ENCODE measurements around the gene TIMM44. TPM values are rescaled to one million over a fixed set of nuclear protein-coding genes. Genes with fewer than 3 reads are reported as not detected.

The TIMM44 gene
- total RNA-seq, 1 experiment from 2014 or later = 72.8 TPM

DNA sequence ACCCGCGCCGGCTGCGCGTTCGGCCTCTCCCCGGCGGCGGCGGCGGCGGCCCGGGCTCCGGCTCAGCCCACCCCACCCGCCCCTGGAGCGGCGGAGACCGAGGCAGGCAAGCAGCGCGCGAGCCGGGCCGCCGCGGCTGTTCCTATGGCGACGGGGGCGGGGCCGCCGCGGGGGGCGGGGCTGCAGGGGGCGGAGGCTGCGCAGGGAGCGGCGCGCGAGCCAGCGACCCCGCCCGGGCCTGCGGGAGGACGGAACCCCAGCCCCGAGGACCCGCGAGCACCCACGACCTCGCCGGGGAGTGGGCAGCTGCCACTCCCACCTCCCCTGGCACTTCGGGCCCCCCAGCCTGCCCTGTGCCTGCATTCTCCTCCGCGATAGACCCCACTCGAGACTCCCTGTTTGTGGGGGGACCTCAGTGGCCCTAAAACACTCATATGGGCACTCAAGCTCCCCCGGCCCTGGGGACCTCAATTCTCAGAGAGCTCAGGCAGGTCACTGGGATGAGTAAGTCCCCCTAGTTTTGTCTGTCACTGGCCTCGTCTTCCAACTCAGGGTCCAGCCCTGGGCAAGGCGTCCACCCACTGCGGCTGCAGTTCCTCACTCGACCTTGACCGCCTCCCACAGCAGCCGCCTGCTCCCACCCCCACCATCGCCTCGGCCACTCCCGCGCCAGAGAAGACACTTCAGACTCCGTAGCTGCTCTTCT, 17.3 kb downstream of the TIMM44 start, which contains the start of gene CTXN1:
TSS of gene CTXN1 (minus strand) at position 115 of the 706 bp plus-strand sequence. CDS start 597 bp downstream, outside the sequence.
- DNase-seq = peak in 1 of 2 experiments; percentile 84
- no TSS peak for BruUV-seq (replicated peaks)
- peak within 1 kb of the TSS; percentile 78; the same call in 1 of the 2 replicates for H2AFZ ChIP-seq

GRCh38 chr19:7925171-7925851, 18.2 kb downstream of the TIMM44 start:
- DNase-seq = peak; percentile 61 to 71
- Histone ChIP-seq H3K27me3 (ENCODE audit: insufficient read depth, low read depth) (no peaks in the 10 kb centered on the region), H3F3A (ENCODE audit: insufficient read depth, low read depth) (peaks cover 55% of the 10 kb centered on the region), H3K4me2 (peak overlapping the region; percentile 76), H3K79me2 (ENCODE audit: low read depth) (0 out of 2 replicates have a peak, but pooled peaks cover 5% of the 10 kb centered on the region), H3K27ac (no peak overlapping the region), H3K4me3 (peak overlapping the region; percentile 67), H2AFZ (peak overlapping the region; percentile 78; the same call in 1 of the 2 replicates), H3K4me1 (replicated peaks; ENCODE audit: insufficient read depth) (peaks cover 35% of the 10 kb centered on the region), H4K20me1 (ENCODE audit: insufficient read depth) (peaks cover 8% of the 10 kb centered on the region; the same call in 1 of the 2 replicates), H3K9me3 (ENCODE audit: insufficient read depth, low read depth) (no peaks in the 10 kb centered on the region), H3K9me2 (ENCODE audit: insufficient read depth) (no peaks in the 10 kb centered on the region), H3K36me3 (ENCODE audit: low read depth) (no peaks in the 10 kb centered on the region)
- CTCF ChIA-PET = no interaction called here
- no TSS peak for BruUV-seq (replicated peaks)
- intact Hi-C loops (cut with micrococcal nuclease; ENCODE audit: unreplicated experiment) = loop anchor here (5.0 to 10.0 kb wide), 2 partner anchors 251 to 327 kb away; partner anchors contain the start of gene MCEMP1
- POLR2A ChIA-PET (ENCODE audit: unreplicated experiment) = no interaction called here
- TF ChIP-seq CTCF (conservative IDR thresholded peaks at IDR 0.05) = peak; percentile 87
- no peak for TF ChIP-seq EZH2 (IDR thresholded peaks at IDR 0.05; ENCODE audit: low read depth)

More for the DNA sequence above, 17.3 kb downstream of the TIMM44 start, which contains the start of gene CTXN1:
- Histone ChIP-seq H3K79me2 (ENCODE audit: low read depth) (0 out of 2 replicates have a peak, but pooled peaks cover 5% of the 10 kb centered on the region), H3K4me2 (peak within 1 kb of the TSS; percentile 82), H3K27me3 (ENCODE audit: insufficient read depth, low read depth) (no peaks in the 10 kb centered on the region), H4K20me1 (ENCODE audit: insufficient read depth) (peaks cover 8% of the 10 kb centered on the region; the same call in 1 of the 2 replicates), H3K4me3 (peak within 1 kb of the TSS; percentile 67), H3K4me1 (replicated peaks; ENCODE audit: insufficient read depth) (peaks cover 34% of the 10 kb centered on the region), H3F3A (ENCODE audit: insufficient read depth, low read depth) (peaks cover 58% of the 10 kb centered on the region), H3K36me3 (ENCODE audit: low read depth) (no peaks in the 10 kb centered on the region), H3K9me2 (ENCODE audit: insufficient read depth) (no peaks in the 10 kb centered on the region), H3K27ac (no peak within 1 kb of the TSS), H3K9me3 (ENCODE audit: insufficient read depth, low read depth) (no peaks in the 10 kb centered on the region)
- ChIA-PET POLR2A (ENCODE audit: unreplicated experiment) (no interaction called here), CTCF (interaction anchor here (0.6 kb wide), 1 partner anchor 178 kb away, joined by 4 read pairs; no protein-coding TSS in a partner anchor)
- TF ChIP-seq EZH2 (IDR thresholded peaks at IDR 0.05; ENCODE audit: low read depth) (no peak), CTCF (conservative IDR thresholded peaks at IDR 0.05) (no peak)
- intact Hi-C loops (cut with micrococcal nuclease; ENCODE audit: unreplicated experiment) = loop anchor here (5.0 to 10.0 kb wide), 2 partner anchors 251 to 326 kb away; partner anchors contain the start of gene MCEMP1

- Histone ChIP-seq H3K27me3 (ENCODE audit: insufficient read depth, low read depth) (no peaks in the 10 kb centered on the region), H3K79me2 (ENCODE audit: low read depth) (0 out of 2 replicates have a peak, but pooled peaks cover 5% of the 10 kb centered on the region), H3K27ac (no peak overlapping the region), H3K4me1 (replicated peaks; ENCODE audit: insufficient read depth) (peaks cover 31% of the 10 kb centered on the region), H3K9me2 (ENCODE audit: insufficient read depth) (no peaks in the 10 kb centered on the region), H3K36me3 (ENCODE audit: low read depth) (no peaks in the 10 kb centered on the region), H3K4me3 (peak overlapping the region; percentile 67; the same call in 1 of the 2 replicates), H3F3A (ENCODE audit: insufficient read depth, low read depth) (peaks cover 51% of the 10 kb centered on the region), H2AFZ (no peak overlapping the region), H3K9me3 (ENCODE audit: insufficient read depth, low read depth) (no peaks in the 10 kb centered on the region), H4K20me1 (ENCODE audit: insufficient read depth) (peaks cover 8% of the 10 kb centered on the region; the same call in 1 of the 2 replicates), H3K4me2 (peak overlapping the region; percentile 76)
- no peak for DNase-seq
- intact Hi-C loops (cut with micrococcal nuclease; ENCODE audit: unreplicated experiment) = loop anchor here (5.0 to 10.0 kb wide), 2 partner anchors 250 to 328 kb away; partner anchors contain the start of gene MCEMP1
- ChIA-PET CTCF (interaction anchor here (0.7 kb wide), 2 partner anchors 70 to 912 kb away, joined by 5 to 7 read pairs; no protein-coding TSS in a partner anchor), POLR2A (ENCODE audit: unreplicated experiment) (no interaction called here)
- no TSS peak for BruUV-seq (replicated peaks)
- TF ChIP-seq CTCF (conservative IDR thresholded peaks at IDR 0.05) (no peak), EZH2 (IDR thresholded peaks at IDR 0.05; ENCODE audit: low read depth) (no peak)
Measured at GRCh38 chr19:7924651-7925170, 18.8 kb downstream of the TIMM44 start.
